DOHH2 (cell line): ENCODE data around the gene EN2.

ENCODE experiments used
- H3F3A ChIP-seq: fragments of 200-600 bp; sonication (generic), shearing (Covaris generic); 2 replicates; pipeline ENCODE4 v1.6.0; 2016; ENCODE audit warnings: antibody characterized with exemption, mild to moderate bottlenecking; ENCODE audit not compliant: control insufficient read depth, insufficient read depth
- H3K27ac ChIP-seq: fragments of 200-600 bp; sonication (generic); 2 replicates; pipeline ENCODE4 v1.5.1; 2014; ENCODE audit warnings: low read depth, mild to moderate bottlenecking, low read length, moderate library complexity
- H3K27me3 ChIP-seq: fragments of 200-600 bp; sonication (generic); 2 replicates; pipeline ENCODE4 v1.6.1; 2014; ENCODE audit warnings: mild to moderate bottlenecking, low read length, mixed read lengths; ENCODE audit not compliant: control insufficient read depth
- H3K36me3 ChIP-seq: fragments of 200-600 bp; sonication (generic); 2 replicates; pipeline ENCODE4 v1.6.1; 2014; ENCODE audit warnings: mild to moderate bottlenecking, low read length, moderate library complexity, mixed read lengths; ENCODE audit not compliant: control insufficient read depth
- H3K4me1 ChIP-seq: fragments of 200-600 bp; sonication (generic); 2 replicates; pipeline ENCODE4 v1.6.1; 2014; ENCODE audit warnings: mild to moderate bottlenecking, low read length, mixed read lengths; ENCODE audit not compliant: control insufficient read depth
- H3K4me2 ChIP-seq: fragments of 200-600 bp; sonication (generic); 2 replicates; pipeline ENCODE4 v1.6.0; 2014; ENCODE audit warnings: mild to moderate bottlenecking, low read length, moderate library complexity
- H3K4me3 ChIP-seq: fragments of 200-600 bp; sonication (generic); 2 replicates; pipeline ENCODE4 v1.5.1; 2014; ENCODE audit warnings: mild to moderate bottlenecking, low read length, mixed read lengths
- H3K79me2 ChIP-seq: fragments of 200-600 bp; sonication (generic); 2 replicates; pipeline ENCODE4 v1.6.1; 2014; ENCODE audit warnings: mild to moderate bottlenecking, low read length, mixed read lengths; ENCODE audit not compliant: control insufficient read depth
- H3K9me2 ChIP-seq: fragments of 200-600 bp; sonication (generic); replicated peaks from 2 replicates; pipeline ENCODE4 v1.6.1; 2014; ENCODE audit warnings: mild to moderate bottlenecking, low read length, mixed read lengths; ENCODE audit not compliant: control insufficient read depth
- H3K9me3 ChIP-seq: fragments of 200-600 bp; sonication (generic); 2 replicates; pipeline ENCODE4 v1.6.1; 2014; ENCODE audit warnings: antibody characterized with exemption, low read length, mixed read lengths; ENCODE audit not compliant: control insufficient read depth, insufficient read depth
- H4K20me1 ChIP-seq: fragments of 200-600 bp; sonication (generic); 2 replicates; pipeline ENCODE4 v1.6.0; 2014; ENCODE audit warnings: low read depth, mild to moderate bottlenecking, antibody characterized with exemption, low read length, moderate library complexity; ENCODE audit not compliant: control insufficient read depth, insufficient read depth
- CTCF ChIP-seq: fragments of 200-600 bp; sonication (generic); IDR thresholded peaks from one replicate; pipeline ENCODE4 v1.5.1; 2014; ENCODE audit warnings: antibody characterized with exemption, mild to moderate bottlenecking, low read depth, low read length; ENCODE audit not compliant: poor library complexity, severe bottlenecking
- EZH2phosphoT487 ChIP-seq: fragments of 200-600 bp; sonication (generic); IDR thresholded peaks from 2 replicates; pipeline ENCODE4 v1.6.1; 2017; ENCODE audit warnings: borderline replicate concordance, mild to moderate bottlenecking, antibody characterized with exemption, low read length, moderate library complexity, mixed read lengths

Gene EN2

GRCh38 chr7:155422599-155423336, 35.2 kb upstream of the EN2 start:
- no peak for TF ChIP-seq EZH2phosphoT487
- no peak for TF ChIP-seq CTCF
- no peaks in the 10 kb centered on the region for H3K9me2 ChIP-seq

GRCh38 chr7:155423337-155424285, 34.3 kb upstream of the EN2 start:
- H3K4me3 ChIP-seq, result no peak overlapping the region
- no peaks in the 10 kb centered on the region for H3F3A ChIP-seq
- H3K4me2 ChIP-seq, result no peak overlapping the region
- TF ChIP-seq CTCF, result no peak
- TF ChIP-seq EZH2phosphoT487, result no peak
- H3K79me2 ChIP-seq, result no peaks in the 10 kb centered on the region
- no peak overlapping the region for H3K27ac ChIP-seq
- no peaks in the 10 kb centered on the region for H3K9me2 ChIP-seq
- 0 out of 2 replicates have a peak, but pooled peaks cover 4% of the 10 kb centered on the region for H4K20me1 ChIP-seq
- no peaks in the 10 kb centered on the region for H3K9me3 ChIP-seq
- H3K36me3 ChIP-seq, result no peaks in the 10 kb centered on the region
- H3K27me3 ChIP-seq, result no peaks in the 10 kb centered on the region
- no peaks in the 10 kb centered on the region for H3K4me1 ChIP-seq

More at GRCh38 chr7:155422599-155423336, 35.2 kb upstream of the EN2 start:
- 0 out of 2 replicates have a peak, but pooled peaks cover 4% of the 10 kb centered on the region for H4K20me1 ChIP-seq
- H3K4me1 ChIP-seq, result no peaks in the 10 kb centered on the region
- H3F3A ChIP-seq, result no peaks in the 10 kb centered on the region
- no peaks in the 10 kb centered on the region for H3K27me3 ChIP-seq
- no peak overlapping the region for H3K4me3 ChIP-seq
- H3K36me3 ChIP-seq, result no peaks in the 10 kb centered on the region
- H3K27ac ChIP-seq, result no peak overlapping the region
- no peaks in the 10 kb centered on the region for H3K9me3 ChIP-seq
- no peaks in the 10 kb centered on the region for H3K79me2 ChIP-seq
- no peak overlapping the region for H3K4me2 ChIP-seq

- Histone ChIP-seq H3F3A (no peaks in the 10 kb centered on the region), H3K4me2 (no peak overlapping the region), H3K4me3 (no peak overlapping the region), H3K27ac (no peak overlapping the region), H4K20me1 (0 out of 2 replicates have a peak, but pooled peaks cover 4% of the 10 kb centered on the region), H3K36me3 (no peaks in the 10 kb centered on the region), H3K9me2 (no peaks in the 10 kb centered on the region), H3K4me1 (no peaks in the 10 kb centered on the region), H3K27me3 (no peaks in the 10 kb centered on the region), H3K79me2 (no peaks in the 10 kb centered on the region), H3K9me3 (no peaks in the 10 kb centered on the region)
- TF ChIP-seq EZH2phosphoT487 (no peak), CTCF (no peak)
Measured at GRCh38 chr7:155424301-155425010, 33.5 kb upstream of the EN2 start.
